ENCODE results near the gene PCSK1. TPM values are rescaled to one million over a fixed set of nuclear protein-coding genes. Genes with fewer than 3 reads are reported as not detected.

PCSK1 gene
- total and polyA plus RNA-seq, 2 donors (not counting 3 experiments of a cell fraction or from before 2014, with no cell fraction given) = 0.95 to 8.7 TPM

DNA sequence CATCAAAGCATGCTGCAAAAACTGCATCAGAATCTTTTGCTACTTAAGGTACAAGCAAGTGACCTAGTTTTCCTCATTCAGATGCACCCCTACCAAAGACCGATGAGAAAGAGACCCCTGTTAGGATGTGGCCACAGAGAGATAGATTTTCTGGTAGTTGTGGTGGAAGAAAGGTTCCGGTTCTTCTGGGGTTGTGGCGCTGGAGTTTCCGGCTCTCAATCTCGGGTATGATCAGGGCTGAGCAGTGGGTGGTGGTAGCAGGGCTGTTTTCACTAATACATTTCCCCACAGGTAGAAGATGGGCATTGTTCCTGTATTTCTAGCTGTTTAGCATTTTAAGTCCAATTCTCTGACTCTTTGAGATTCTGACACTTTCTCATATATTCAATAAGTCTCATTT, 58.4 kb downstream of the PCSK1 start:
- POLR2A ChIA-PET = no interaction called here
- H3K4me1 ChIP-seq (ENCODE audit: control insufficient read depth, extremely low read depth, insufficient read depth, low read length) = no peaks in the 10 kb centered on the region
- BruUV-seq (replicated peaks) = no TSS peak
- H3K9me1 ChIP-seq (replicated peaks; ENCODE audit: control insufficient read depth, extremely low read depth, insufficient read depth, low read length) = no peaks in the 10 kb centered on the region
- no peaks in the 10 kb centered on the region for H3K79me2 ChIP-seq (ENCODE audit: control insufficient read depth, insufficient read depth, low read length)
- no peak overlapping the region for H3K9ac ChIP-seq (replicated peaks; ENCODE audit: extremely low read depth, insufficient read depth, low read length)
- no peak overlapping the region for H3K27ac ChIP-seq (ENCODE audit: insufficient read depth, low read depth, low read length)
- FAIRE-seq (no peak), DNase-seq (ENCODE audit: low read depth, low spot score) (no peak)
- H3K27me3 ChIP-seq (ENCODE audit: control insufficient read depth in 2 of 2, insufficient read depth in 2 of 2, low read length in 2 of 2) = no peaks in the 10 kb centered on the region
- no peaks in the 10 kb centered on the region for H3K9me3 ChIP-seq (replicated peaks; ENCODE audit: control insufficient read depth, insufficient read depth, low read length)
- no peak overlapping the region for H3K4me3 ChIP-seq (replicated peaks in 1 of 3; ENCODE audit: insufficient read depth in 1 of 3, low read depth in 1 of 3, low read length in 3 of 3)
- no peaks in the 10 kb centered on the region for H3K36me3 ChIP-seq (ENCODE audit: control insufficient read depth in 2 of 2, extremely low read depth in 1 of 2, insufficient read depth in 2 of 2, low read length in 2 of 2)
- TF ChIP-seq JUN (IDR thresholded peaks at IDR 0.05; ENCODE audit: borderline replicate concordance, insufficient read depth, insufficient read length, low read depth) = no peak
- no peak for TF ChIP-seq FOS (IDR thresholded peaks at IDR 0.05; ENCODE audit: borderline replicate concordance, insufficient read depth, low read length)
- TF ChIP-seq EZH2 (IDR thresholded peaks at IDR 0.05; ENCODE audit: borderline replicate concordance, low read depth, low read length, severe bottlenecking) = no peak
- TF ChIP-seq, protein P1, sequence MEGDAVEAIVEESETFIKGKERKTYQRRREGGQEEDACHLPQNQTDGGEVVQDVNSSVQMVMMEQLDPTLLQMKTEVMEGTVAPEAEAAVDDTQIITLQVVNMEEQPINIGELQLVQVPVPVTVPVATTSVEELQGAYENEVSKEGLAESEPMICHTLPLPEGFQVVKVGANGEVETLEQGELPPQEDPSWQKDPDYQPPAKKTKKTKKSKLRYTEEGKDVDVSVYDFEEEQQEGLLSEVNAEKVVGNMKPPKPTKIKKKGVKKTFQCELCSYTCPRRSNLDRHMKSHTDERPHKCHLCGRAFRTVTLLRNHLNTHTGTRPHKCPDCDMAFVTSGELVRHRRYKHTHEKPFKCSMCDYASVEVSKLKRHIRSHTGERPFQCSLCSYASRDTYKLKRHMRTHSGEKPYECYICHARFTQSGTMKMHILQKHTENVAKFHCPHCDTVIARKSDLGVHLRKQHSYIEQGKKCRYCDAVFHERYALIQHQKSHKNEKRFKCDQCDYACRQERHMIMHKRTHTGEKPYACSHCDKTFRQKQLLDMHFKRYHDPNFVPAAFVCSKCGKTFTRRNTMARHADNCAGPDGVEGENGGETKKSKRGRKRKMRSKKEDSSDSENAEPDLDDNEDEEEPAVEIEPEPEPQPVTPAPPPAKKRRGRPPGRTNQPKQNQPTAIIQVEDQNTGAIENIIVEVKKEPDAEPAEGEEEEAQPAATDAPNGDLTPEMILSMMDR (IDR thresholded peaks at IDR 0.05; ENCODE audit: extremely low read depth in 1 of 2, insufficient read depth in 1 of 2, low read depth in 1 of 2, low read length in 2 of 2) = no peak
- TF ChIP-seq POLR2A (IDR thresholded peaks at IDR 0.05; ENCODE audit: low read depth, low read length) = no peak
- TF ChIP-seq POLR2AphosphoS5 (IDR thresholded peaks at IDR 0.05; ENCODE audit: insufficient read depth, low read depth, low read length) = no peak
- TF ChIP-seq, protein P2, sequence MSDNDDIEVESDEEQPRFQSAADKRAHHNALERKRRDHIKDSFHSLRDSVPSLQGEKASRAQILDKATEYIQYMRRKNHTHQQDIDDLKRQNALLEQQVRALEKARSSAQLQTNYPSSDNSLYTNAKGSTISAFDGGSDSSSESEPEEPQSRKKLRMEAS (IDR thresholded peaks at IDR 0.05; ENCODE audit: insufficient read depth, insufficient read length) = no peak
- TF ChIP-seq GATA2 (IDR thresholded peaks at IDR 0.05; ENCODE audit: insufficient read depth, insufficient read length, low read depth, low read length) = no peak
- no peak for TF ChIP-seq MYC (IDR thresholded peaks at IDR 0.05; ENCODE audit: low read depth, low read length)
- CTCF ChIA-PET = interaction anchor here (1.4 kb wide), 1 partner anchor 17 kb away, joined by 3 read pairs; no protein-coding TSS in a partner anchor
- no peak overlapping the region for H3K4me2 ChIP-seq (ENCODE audit: insufficient read depth, low read length)
- dilution Hi-C loops (cut with MboI; ENCODE audit: extremely low pct_ligation_motif_present, low sequenced_read_pairs) (no loop called here), intact Hi-C loops (cut with micrococcal nuclease) (no loop called here)
- H2AFZ ChIP-seq (ENCODE audit: low read depth, low read length) = no peak overlapping the region
- H4K20me1 ChIP-seq (replicated peaks; ENCODE audit: control insufficient read depth, extremely low read depth, insufficient read depth, low read length) = no peaks in the 10 kb centered on the region
